HG02943 (cell line): ENCODE measurements around the gene FOXN3.
A peak's percentile ranks its signal among the peaks of the same experiment; 100 is the strongest.

ENCODE experiments used
- ATAC-seq: cut with Tn5 transposase; IDR thresholded peaks from one replicate; pipeline ENCODE4 v1.9.1; 2021; ENCODE audit warnings: mild to moderate bottlenecking, low read depth, moderate library complexity; ENCODE audit not compliant: unreplicated experiment

FOXN3 gene

GRCh38 chr14:89289477-89289876 lies 127.6 kb downstream of the FOXN3 start:
- ATAC-seq: no peak

- no peak for ATAC-seq
These were observed 128.9 kb downstream of the FOXN3 start for GRCh38 chr14:89288114-89288513.

DNA sequence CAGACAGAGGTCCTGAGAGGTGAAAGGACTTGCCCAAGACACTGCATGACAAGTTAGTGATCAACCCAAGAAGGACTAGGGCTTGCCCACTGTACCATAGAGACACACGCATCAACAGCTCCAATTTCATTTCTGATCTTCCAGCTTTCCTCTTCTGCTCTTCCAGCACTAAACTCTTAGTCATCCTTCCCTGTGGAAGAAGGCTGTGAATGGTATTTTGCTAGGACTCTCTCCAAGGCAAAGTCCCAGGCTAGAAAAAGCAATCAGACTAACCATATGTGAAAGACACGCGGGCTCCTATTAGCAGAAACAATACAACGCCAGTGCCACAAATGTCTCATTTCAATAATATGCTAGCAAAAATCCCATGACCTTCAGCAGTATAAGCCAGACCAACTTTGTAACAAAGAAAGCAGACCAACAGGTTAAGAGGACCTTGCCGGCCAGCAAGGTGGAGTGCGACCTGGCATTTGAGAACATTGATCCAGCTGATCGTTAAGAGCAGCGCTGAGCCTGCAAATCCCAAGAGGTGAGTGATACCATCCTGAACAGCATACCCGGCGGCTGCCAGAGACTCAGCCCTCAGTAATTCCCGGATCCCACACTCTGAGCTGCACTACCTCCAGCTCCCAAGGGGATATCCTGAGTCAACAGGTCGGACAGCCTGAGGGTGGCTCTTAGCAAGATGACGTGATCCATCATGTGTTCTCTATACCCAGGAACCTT lies 132.5 kb downstream of the FOXN3 start:
- ATAC-seq: no peak

DNA sequence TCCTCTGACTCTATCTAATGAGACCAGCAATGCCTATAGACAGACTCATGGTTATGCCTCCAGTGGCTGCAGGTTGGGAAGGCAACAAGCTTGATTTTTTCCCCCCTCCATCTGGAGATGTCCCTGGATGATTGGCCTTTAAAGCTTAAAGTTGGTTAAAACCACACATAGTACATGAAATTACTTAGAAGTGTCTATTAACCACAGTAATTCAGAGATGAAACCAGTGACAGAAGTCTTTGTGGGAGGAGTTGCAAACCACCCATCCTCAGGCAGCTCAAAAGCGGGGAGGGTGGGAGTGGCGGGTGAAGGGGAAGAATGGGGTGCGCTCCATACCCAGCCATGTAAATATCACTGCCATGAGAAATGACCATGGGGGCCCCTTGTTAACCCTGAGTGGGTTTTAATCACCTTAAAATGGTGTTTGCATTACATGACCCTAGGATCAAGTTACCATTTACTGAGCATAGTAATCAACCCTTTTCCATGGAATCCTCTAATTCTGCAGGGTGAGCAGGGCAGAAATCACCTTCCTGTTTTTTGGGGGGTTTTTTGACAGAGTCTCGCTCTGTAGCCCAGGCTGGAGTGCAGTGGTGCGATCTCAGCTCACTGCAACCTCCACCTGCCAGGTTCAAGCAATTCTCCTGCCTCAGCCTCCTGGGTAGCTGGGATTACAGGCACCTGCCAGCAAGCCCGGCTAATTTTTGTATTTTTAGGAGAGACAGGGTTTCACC lies 133.5 kb downstream of the FOXN3 start:
- no peak for ATAC-seq

DNA sequence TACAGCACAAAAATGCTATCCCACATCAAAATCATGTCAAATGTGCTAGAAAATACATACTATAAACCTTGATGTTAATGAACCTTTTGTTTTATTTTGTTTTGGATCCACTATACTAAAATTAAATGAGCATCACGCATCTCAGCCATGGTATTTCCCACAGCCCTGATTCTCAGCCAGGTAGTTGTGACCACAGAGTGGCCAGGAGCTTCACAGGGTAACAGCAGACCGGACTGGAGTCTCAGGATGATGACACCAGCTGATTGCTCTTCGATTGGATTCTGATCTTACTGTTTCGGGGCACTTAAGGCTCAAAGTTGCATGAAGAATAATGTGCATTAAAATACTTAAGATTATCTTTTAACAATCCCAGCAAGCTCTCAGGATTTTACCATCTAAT lies 134.8 kb downstream of the FOXN3 start:
- ATAC-seq: no peak

DNA sequence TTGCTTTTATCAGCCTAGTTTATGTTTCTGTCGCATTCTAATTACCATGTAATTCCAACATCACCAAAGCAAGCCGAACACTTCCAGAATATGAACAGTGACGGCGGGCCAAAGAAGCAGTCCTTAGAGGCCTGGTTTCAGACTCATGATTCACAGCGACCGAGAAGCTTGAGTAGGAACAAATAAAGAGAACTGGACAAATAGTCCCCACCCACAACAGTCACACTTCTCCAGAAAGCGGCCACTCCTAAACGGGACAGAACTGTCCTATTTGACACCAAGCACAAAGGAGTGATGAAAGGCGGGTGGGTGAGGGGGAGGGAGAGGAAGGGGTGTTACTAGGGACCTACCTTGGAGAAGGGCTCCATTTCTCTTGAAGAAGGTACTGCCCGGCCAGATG lies 136.4 kb downstream of the FOXN3 start:
- ATAC-seq: no peak

DNA sequence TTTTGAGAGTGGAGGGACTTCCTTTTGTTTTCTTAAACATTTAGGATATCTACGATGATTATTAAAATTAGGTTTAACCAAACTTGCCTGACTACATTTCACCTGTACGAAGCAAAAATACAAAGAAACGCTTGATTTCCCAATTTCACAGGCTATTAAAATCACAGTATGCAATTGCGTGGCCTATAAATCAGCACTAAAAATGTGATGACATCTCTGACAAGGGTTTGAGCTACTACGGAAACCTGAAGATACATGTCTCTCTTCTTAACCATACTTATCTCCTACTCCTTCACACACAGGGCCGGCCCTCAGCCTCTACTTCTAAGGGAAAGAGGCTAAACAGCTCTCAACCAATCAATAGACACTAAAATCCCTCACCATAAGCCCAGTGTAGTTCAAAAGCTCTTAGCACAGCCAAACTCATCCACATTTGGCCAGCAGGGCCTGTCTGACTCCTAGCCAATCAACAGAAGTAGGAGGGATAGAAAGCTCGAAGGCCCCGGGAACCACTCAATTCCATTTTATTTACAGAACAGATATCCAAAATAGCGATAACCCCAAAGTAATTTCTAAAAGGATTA lies 137.3 kb downstream of the FOXN3 start:
- no peak for ATAC-seq

GRCh38 chr14:89277203-89277602 lies 139.8 kb downstream of the FOXN3 start:
- ATAC-seq: no peak

DNA sequence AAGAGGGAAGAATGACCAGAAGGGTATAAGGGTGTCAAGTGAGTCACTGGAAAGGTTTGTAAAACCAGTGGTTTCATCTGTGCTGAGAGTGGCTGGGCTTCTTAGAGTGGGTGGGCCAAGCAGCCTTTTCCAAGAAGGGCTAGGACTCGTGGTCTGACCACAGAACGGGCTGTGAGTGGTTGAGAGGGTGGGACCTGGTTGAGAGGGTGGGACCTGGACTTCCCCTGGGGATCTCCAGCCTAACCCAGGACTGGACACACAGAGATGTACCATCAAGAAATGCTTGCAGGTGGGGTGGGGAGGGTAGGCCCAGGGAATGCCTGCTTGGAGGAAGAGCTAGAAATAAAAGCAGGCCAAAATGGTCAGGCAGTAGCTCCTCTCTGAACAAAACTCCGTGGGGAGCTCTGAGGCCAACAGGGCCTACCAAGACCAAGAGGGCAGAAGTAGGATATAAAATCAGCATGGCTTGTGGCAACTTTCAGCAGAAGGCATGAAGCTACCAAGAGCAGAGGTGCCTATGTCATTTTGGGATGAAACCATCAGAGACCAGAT lies 140.5 kb downstream of the FOXN3 start:
- peak; percentile 81 for ATAC-seq

GRCh38 chr14:89270439-89271227 lies 146.4 kb downstream of the FOXN3 start:
- ATAC-seq: no peak

DNA sequence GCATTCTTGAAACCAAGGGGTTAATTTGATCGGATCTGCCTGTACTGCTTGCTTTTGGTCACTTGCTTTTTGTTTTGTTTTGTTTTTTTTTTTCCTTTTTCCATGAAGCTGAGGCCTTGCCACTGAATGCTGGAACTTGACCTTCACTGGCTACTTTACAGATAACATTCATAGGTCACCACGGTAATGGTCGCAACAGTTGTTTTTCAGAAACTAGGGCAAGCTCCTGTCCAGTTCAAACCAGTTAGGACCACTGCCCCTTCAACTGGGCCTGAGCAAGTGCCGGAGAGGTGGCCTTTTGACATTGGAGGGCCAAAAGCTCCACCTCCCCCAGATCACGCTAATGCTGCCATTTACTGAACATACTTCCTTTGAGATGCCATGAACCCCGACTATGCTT lies 147.6 kb downstream of the FOXN3 start:
- no peak for ATAC-seq

- ATAC-seq: no peak
These were observed 148.5 kb downstream of the FOXN3 start for GRCh38 chr14:89268514-89268913.

DNA sequence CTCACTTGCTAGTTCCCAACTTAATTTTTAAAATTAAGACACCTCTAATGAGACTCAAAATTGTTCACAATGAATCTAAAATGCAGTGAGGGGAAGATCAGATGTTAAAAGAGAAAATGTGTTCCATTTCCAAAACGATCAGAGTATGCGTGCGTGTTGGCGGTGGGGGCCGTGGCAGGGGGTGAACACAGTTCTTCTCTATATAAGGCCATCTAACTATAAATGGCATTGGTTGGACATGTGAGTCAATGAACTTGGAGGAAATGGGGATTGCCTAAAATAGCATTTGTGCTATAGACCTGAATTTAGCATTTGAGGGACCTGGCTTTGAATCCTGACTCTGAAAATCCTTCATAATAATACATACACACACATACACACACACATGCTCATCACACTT lies 149.4 kb downstream of the FOXN3 start:
- ATAC-seq: no peak

GRCh38 chr14:89267163-89267562 lies 149.9 kb downstream of the FOXN3 start:
- ATAC-seq: no peak

GRCh38 chr14:89266754-89267153 lies 150.3 kb downstream of the FOXN3 start:
- no peak for ATAC-seq

- ATAC-seq: no peak
These were observed 151.8 kb downstream of the FOXN3 start for GRCh38 chr14:89265234-89265633.

DNA sequence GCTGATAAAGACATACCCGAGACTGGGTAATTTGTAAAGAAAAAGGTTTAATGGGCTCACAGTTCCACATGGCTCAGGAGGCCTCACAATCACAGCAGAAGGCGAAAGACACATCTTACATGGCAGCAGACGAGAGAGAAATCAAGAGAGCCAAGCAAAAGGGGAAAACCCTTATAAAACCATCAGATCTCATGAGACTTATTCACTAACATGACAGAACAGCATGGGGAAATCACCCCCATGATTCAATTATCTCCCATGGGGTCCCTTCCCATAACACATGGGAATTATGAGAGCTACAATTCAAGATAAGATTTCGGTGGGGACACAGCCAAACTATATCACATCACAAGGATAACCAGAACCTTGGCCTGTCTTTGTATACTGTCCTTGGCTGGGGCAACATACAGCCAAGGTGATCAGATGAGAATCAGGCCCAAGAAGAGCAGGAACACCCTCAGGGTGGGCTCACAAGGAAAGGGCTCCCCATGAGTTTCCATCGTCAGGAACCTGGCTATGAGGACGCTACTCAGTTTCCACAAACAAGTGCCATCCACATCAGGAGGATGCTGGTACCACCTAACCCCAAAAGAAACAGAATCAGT lies 152.7 kb downstream of the FOXN3 start:
- ATAC-seq: no peak

- no peak for ATAC-seq
These were observed 155.0 kb downstream of the FOXN3 start for GRCh38 chr14:89262041-89262440.

- ATAC-seq: no peak
These were observed 156.1 kb downstream of the FOXN3 start for GRCh38 chr14:89260898-89261297.

- ATAC-seq: no peak
These were observed 157.0 kb downstream of the FOXN3 start for GRCh38 chr14:89259951-89260609.
